ENCODE measurements around the gene SLC30A4. TPM values are rescaled to one million over a fixed set of nuclear protein-coding genes. Genes with fewer than 3 reads are reported as not detected.

Gene SLC30A4
- total and polyA plus RNA-seq, 2 of the 8 experiments (the other 6 are each of a cell fraction or from before 2014, with no cell fraction given) = under 0.01 to 0.07 TPM

GRCh38 chr15:45457641-45458539 is 64.7 kb downstream of the SLC30A4 start (continued):
- TF ChIP-seq SP4 (IDR thresholded peaks at IDR 0.05; ENCODE audit: low read length) (no peak), EGR1 (IDR thresholded peaks at IDR 0.05; ENCODE audit: borderline replicate concordance, low read depth, low read length) (no peak), CTCF (IDR thresholded peaks at IDR 0.05; ENCODE audit: control extremely low read depth in 1 of 3, insufficient read depth in 1 of 3, low read depth in 1 of 3, low read length in 3 of 3) (peak; percentile 21 to 91 (median 61)), HDAC6 (IDR thresholded peaks at IDR 0.05; ENCODE audit: low read depth, low read length) (no peak), POLR2A (IDR thresholded peaks at IDR 0.05; ENCODE audit: control extremely low read depth in 1 of 2, low read depth in 2 of 2, low read length in 2 of 2) (no peak), BCL11A (IDR thresholded peaks at IDR 0.05; ENCODE audit: low read depth in 2 of 2, low read length in 2 of 2) (no peak)
- TF ChIP-seq, protein P1, sequence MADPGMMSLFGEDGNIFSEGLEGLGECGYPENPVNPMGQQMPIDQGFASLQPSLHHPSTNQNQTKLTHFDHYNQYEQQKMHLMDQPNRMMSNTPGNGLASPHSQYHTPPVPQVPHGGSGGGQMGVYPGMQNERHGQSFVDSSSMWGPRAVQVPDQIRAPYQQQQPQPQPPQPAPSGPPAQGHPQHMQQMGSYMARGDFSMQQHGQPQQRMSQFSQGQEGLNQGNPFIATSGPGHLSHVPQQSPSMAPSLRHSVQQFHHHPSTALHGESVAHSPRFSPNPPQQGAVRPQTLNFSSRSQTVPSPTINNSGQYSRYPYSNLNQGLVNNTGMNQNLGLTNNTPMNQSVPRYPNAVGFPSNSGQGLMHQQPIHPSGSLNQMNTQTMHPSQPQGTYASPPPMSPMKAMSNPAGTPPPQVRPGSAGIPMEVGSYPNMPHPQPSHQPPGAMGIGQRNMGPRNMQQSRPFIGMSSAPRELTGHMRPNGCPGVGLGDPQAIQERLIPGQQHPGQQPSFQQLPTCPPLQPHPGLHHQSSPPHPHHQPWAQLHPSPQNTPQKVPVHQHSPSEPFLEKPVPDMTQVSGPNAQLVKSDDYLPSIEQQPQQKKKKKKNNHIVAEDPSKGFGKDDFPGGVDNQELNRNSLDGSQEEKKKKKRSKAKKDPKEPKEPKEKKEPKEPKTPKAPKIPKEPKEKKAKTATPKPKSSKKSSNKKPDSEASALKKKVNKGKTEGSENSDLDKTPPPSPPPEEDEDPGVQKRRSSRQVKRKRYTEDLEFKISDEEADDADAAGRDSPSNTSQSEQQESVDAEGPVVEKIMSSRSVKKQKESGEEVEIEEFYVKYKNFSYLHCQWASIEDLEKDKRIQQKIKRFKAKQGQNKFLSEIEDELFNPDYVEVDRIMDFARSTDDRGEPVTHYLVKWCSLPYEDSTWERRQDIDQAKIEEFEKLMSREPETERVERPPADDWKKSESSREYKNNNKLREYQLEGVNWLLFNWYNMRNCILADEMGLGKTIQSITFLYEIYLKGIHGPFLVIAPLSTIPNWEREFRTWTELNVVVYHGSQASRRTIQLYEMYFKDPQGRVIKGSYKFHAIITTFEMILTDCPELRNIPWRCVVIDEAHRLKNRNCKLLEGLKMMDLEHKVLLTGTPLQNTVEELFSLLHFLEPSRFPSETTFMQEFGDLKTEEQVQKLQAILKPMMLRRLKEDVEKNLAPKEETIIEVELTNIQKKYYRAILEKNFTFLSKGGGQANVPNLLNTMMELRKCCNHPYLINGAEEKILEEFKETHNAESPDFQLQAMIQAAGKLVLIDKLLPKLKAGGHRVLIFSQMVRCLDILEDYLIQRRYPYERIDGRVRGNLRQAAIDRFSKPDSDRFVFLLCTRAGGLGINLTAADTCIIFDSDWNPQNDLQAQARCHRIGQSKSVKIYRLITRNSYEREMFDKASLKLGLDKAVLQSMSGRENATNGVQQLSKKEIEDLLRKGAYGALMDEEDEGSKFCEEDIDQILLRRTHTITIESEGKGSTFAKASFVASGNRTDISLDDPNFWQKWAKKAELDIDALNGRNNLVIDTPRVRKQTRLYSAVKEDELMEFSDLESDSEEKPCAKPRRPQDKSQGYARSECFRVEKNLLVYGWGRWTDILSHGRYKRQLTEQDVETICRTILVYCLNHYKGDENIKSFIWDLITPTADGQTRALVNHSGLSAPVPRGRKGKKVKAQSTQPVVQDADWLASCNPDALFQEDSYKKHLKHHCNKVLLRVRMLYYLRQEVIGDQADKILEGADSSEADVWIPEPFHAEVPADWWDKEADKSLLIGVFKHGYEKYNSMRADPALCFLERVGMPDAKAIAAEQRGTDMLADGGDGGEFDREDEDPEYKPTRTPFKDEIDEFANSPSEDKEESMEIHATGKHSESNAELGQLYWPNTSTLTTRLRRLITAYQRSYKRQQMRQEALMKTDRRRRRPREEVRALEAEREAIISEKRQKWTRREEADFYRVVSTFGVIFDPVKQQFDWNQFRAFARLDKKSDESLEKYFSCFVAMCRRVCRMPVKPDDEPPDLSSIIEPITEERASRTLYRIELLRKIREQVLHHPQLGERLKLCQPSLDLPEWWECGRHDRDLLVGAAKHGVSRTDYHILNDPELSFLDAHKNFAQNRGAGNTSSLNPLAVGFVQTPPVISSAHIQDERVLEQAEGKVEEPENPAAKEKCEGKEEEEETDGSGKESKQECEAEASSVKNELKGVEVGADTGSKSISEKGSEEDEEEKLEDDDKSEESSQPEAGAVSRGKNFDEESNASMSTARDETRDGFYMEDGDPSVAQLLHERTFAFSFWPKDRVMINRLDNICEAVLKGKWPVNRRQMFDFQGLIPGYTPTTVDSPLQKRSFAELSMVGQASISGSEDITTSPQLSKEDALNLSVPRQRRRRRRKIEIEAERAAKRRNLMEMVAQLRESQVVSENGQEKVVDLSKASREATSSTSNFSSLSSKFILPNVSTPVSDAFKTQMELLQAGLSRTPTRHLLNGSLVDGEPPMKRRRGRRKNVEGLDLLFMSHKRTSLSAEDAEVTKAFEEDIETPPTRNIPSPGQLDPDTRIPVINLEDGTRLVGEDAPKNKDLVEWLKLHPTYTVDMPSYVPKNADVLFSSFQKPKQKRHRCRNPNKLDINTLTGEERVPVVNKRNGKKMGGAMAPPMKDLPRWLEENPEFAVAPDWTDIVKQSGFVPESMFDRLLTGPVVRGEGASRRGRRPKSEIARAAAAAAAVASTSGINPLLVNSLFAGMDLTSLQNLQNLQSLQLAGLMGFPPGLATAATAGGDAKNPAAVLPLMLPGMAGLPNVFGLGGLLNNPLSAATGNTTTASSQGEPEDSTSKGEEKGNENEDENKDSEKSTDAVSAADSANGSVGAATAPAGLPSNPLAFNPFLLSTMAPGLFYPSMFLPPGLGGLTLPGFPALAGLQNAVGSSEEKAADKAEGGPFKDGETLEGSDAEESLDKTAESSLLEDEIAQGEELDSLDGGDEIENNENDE (IDR thresholded peaks at IDR 0.05; ENCODE audit: insufficient replicate concordance, low read length) = peak; percentile 40

All from H1 (cell line).